OCI-LY1 (cell line): ENCODE data around the gene XYLT1.

Experiments used
- EZH2 ChIP-seq: fragments of 200-600 bp; sonication (generic), shearing (Covaris generic); IDR thresholded peaks from 2 replicates; pipeline ENCODE4 v1.8.0; 2017; ENCODE audit warnings: borderline replicate concordance, mixed run types, mild to moderate bottlenecking, antibody characterized with exemption, low read length, moderate library complexity, mixed read lengths
- TF ChIP-seq, protein P1 (sequence below): fragments of 200-600 bp; sonication (generic), shearing (Covaris generic); IDR thresholded peaks from 2 replicates; pipeline ENCODE4 v1.5.1; 2017; ENCODE audit warnings: mild to moderate bottlenecking, antibody characterized with exemption, low read length, moderate library complexity, mixed read lengths

DNA sequence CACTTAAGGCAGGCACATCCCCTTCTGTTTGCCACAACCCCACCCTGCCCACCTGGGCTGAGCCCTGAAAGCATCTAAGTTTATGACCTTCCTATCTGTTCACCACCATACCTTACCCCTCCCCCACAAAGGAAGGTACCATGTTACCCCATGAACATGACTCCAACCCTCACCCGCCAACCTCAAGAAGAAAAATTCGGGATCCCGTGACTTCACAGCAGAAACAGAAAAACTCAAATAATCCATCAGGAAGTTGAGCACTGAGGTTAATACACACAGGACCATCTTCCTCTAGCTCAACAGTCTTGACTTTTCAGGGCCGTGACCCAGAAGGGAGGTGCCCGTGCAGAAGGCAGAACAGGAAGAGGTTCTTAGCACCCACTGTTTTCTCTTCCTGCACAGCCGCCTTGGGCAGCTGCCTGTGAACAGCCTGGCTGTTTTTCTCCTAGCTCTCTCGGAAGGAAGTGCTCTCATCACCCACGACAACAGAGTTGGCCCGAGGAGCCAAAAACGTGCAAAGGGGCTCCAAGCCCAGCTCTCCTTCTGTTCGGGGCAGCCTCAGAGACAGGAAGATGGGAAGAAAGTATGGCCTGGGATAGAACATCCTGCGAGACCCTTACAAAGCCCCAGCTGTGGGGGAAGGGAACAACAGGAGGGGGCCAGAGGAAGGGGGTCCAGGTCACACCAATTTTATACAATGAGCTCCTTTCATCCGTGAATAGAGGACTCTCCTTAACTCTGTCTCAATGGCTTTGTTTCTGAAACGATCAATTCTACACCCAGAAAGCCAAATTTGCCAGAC lies 101.1 kb downstream of the XYLT1 start:
- TF ChIP-seq, protein P1, sequence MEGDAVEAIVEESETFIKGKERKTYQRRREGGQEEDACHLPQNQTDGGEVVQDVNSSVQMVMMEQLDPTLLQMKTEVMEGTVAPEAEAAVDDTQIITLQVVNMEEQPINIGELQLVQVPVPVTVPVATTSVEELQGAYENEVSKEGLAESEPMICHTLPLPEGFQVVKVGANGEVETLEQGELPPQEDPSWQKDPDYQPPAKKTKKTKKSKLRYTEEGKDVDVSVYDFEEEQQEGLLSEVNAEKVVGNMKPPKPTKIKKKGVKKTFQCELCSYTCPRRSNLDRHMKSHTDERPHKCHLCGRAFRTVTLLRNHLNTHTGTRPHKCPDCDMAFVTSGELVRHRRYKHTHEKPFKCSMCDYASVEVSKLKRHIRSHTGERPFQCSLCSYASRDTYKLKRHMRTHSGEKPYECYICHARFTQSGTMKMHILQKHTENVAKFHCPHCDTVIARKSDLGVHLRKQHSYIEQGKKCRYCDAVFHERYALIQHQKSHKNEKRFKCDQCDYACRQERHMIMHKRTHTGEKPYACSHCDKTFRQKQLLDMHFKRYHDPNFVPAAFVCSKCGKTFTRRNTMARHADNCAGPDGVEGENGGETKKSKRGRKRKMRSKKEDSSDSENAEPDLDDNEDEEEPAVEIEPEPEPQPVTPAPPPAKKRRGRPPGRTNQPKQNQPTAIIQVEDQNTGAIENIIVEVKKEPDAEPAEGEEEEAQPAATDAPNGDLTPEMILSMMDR: no peak
- TF ChIP-seq EZH2: no peak
